H1 (cell line): ENCODE data around the gene HELT.

ENCODE experiments used
- CREB1 ChIP-seq: IDR thresholded peaks from 2 replicates; pipeline ENCODE4 v1.6.1; 2012; ENCODE audit warnings: inconsistent platforms
- EZH2 ChIP-seq: fragments of 200-600 bp; sonication (generic); IDR thresholded peaks from 2 replicates; pipeline ENCODE4 v1.7.1; 2012; ENCODE audit warnings: low read depth, mild to moderate bottlenecking, moderate library complexity, low read length, inconsistent platforms; ENCODE audit not compliant: severe bottlenecking
- PHF8 ChIP-seq: fragments of 200-600 bp; sonication (generic); conservative IDR thresholded peaks from 2 replicates; pipeline ENCODE4 v1.7.1; 2012; ENCODE audit warnings: low read depth, mild to moderate bottlenecking, inconsistent platforms, low read length, moderate library complexity
- POLR2A ChIP-seq, 2 experiments: IDR thresholded peaks; 1 replicate in 1 of 2; 2 replicates in 1 of 2; pipeline ENCODE4 v1.6.1; 2011; ENCODE audit warnings: low read depth in 2 of 2, low read length in 2 of 2, mild to moderate bottlenecking in 2 of 2; ENCODE audit errors: control extremely low read depth in 1 of 2
- RAD21 ChIP-seq, 2 experiments: IDR thresholded peaks in 1 of 2; conservative IDR thresholded peaks in 1 of 2; 2 replicates each; pipeline ENCODE4 v1.6.1; 2011; ENCODE audit warnings: low read depth in 2 of 2, low read length in 2 of 2, improper control_type of control experiment in 1 of 2, inconsistent platforms in 1 of 2, mild to moderate bottlenecking in 1 of 2, moderate library complexity in 1 of 2
- TAF7 ChIP-seq: optimal IDR thresholded peaks from 2 replicates; pipeline ENCODE3; 2011; ENCODE audit warnings: low read depth, mild to moderate bottlenecking, inconsistent platforms, low read length, moderate library complexity, borderline replicate concordance
- ZNF274 ChIP-seq: IDR thresholded peaks from 2 replicates; pipeline ENCODE4 v1.7.0; 2012; ENCODE audit warnings: low read length, borderline replicate concordance; ENCODE audit errors: extremely low read depth
- TF ChIP-seq, protein P1 (sequence below): IDR thresholded peaks from 2 replicates; pipeline ENCODE4 v1.6.1; 2011; ENCODE audit warnings: low read length, improper control_type of control experiment

DNA sequence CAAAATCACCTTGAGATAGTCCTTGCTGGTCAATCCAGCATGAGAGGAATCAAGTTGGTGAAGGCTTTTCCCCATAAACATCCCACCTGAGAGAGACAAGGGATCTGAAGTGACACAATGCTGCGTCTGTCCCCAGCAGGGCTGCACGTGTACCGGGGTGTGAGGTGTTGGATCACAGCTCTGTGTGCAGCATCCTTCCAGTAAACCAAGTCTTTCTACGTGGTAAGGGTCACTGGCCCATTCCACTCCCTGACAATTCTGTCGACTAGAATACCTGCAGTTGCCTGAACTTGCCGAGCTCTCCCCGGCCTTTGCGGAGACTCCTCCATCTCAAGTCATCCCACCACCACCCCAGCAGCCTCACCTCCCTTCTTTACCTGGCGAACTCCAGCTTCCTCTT, 14.8 kb downstream of the HELT start:
- TF ChIP-seq EZH2: no peak
- TF ChIP-seq ZNF274: no peak
- no peak for TF ChIP-seq POLR2A (IDR thresholded peaks at IDR 0.05; ENCODE audit: control extremely low read depth in 1 of 2, low read depth in 2 of 2, low read length in 2 of 2)
- TF ChIP-seq, protein P1, sequence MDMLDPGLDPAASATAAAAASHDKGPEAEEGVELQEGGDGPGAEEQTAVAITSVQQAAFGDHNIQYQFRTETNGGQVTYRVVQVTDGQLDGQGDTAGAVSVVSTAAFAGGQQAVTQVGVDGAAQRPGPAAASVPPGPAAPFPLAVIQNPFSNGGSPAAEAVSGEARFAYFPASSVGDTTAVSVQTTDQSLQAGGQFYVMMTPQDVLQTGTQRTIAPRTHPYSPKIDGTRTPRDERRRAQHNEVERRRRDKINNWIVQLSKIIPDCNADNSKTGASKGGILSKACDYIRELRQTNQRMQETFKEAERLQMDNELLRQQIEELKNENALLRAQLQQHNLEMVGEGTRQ: no peak
- TF ChIP-seq CREB1: no peak
- no peak for TF ChIP-seq RAD21 (IDR thresholded peaks at IDR 0.05 in 1 of 2, conservative IDR thresholded peaks at IDR 0.05 in 1 of 2; ENCODE audit: low read depth in 2 of 2, low read length in 2 of 2)
- no peak for TF ChIP-seq TAF7
- TF ChIP-seq PHF8: no peak
